HG02943 (cell line): ENCODE measurements around the gene SOST.
"Not testable (repeated sequence)": the region's sequence is repeated elsewhere in the genome, so short reads cannot be mapped to it uniquely, and the experiment has no call there.

Source experiments
- ATAC-seq: cut with Tn5 transposase; IDR thresholded peaks from one replicate; pipeline ENCODE4 v1.9.1; 2021; ENCODE audit warnings: mild to moderate bottlenecking, low read depth, moderate library complexity; ENCODE audit not compliant: unreplicated experiment

Gene SOST

DNA sequence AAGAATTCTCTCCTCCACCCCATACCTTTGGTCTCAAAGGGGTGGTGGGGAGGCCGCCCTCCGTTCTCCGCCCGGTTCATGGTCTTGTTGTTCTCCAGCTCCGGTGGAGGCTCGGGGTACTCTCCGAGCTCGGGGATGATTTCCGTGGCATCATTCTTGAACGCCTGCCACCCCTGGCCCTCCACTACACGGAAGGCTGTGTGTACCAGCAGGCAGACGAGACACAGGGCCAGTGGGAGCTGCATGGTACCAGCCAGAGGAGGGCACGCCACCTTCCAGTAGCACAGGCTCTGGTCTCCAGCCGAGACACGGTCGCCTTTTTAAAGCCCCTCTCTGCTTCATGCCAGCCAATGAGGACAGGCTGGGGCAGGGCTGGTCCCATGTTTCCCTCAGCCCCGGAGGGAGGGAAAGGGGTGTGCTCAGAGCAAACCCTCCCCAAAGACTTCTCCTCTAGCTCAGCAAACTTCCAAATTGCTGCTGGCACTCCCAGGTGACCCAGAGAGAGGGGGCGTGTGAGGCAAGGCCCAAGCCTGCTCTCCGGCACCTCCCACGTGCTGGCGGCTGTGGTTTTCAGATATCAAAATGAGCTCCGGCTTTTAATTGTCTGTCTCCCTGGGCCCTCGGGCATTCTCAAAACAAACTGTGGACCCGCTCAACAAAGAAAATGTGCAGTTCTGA is at the start of gene SOST:
Gene SOST, minus strand, starts transcription at position 295 of the 678 bp plus-strand sequence. Its CDS starts 50 bp downstream, at position 245.
- no peak for ATAC-seq

DNA sequence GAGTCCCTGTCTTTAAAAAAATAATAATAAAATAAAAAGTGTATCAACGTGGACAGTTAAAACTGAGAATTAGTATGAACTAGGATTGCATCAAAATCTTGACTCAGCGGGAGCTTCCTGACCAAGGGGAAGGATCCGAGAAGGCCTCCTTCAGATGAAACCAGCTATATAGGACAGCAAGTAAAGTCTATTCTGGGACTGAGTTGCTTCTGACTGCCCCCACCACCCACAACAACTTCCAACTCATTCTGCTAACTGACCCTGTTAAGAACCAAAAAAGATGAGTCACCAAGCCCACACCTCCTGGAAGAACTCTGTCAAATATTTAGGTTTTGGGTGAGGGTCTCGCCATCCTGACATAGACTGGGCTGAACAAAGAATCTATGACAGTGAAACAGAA is 49.5 kb upstream of the SOST start:
- ATAC-seq = no peak

DNA sequence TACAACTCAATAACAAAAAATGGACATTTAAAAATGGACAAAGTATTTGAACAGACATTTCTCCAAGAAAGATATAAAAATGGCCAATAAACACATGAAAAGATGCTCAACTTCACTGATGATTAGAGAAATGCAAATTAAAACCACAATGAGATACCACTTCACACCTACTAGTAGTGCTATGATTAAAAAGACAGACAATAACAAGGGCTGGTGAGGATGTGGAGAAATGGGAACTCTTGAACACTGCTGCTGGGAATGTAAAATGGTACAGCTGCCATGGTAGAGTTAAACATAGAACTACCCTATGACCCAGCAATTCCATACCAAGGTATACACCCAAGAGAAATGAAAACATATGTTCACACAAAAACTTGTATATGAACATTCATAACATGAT is 46.5 kb upstream of the SOST start:
- ATAC-seq = no peak

DNA sequence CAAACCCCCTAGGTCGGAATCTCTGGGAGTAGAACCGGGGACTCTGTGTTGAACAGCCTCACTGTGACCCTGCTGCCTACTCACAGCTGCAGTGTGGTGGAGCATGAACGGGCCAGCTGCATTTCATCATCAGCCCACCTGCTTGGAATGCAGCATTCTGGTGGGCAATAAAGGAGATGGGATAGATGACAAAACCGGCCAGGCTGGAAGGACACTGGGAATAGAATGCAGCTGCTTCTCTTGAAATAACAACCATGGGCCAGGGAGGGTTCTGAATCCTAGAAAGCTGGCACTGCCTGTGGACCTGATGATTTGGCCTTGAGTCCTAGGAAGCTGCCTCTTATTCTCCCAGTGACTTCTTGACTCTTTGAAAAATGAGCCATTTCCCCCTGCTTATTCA is 45.2 kb upstream of the SOST start:
- no peak for ATAC-seq

DNA sequence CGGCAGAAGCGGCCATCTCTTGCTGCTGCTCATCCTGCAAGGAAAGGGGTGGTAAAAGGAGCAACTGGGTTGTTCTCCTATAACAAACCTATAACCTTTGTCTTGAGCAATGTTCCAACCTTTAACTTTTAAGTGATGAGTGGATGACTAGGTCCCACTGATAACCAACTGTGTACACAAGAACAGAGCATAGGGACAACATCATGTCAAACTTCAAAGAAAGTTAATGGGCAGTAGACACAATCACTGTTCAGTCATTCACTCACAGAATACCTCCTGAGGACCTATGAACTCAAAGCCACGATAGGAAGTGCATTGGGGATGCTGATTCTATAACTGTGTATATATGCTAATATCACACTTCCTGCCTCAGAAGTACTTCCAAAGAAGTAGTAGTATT is 43.3 kb upstream of the SOST start:
- no peak for ATAC-seq

DNA sequence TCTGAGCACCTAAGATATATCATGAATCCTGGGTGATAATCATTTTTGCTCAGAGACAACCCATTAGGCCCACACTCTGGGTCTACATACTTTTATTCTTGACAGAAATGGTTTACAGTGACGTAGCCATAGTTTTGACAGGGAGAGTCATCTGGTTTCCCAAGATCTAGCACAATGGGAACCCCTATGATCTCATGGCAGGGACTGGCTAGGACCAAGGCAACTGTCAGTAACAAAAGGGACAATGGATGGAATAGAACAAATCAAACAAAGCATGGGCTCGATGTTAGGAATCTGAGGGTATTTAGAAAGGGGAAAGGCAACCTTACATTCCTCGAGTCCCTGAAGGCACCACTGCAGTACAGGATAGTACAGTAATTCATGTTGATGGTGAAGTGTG is 42.1 kb upstream of the SOST start:
- no peak for ATAC-seq

DNA sequence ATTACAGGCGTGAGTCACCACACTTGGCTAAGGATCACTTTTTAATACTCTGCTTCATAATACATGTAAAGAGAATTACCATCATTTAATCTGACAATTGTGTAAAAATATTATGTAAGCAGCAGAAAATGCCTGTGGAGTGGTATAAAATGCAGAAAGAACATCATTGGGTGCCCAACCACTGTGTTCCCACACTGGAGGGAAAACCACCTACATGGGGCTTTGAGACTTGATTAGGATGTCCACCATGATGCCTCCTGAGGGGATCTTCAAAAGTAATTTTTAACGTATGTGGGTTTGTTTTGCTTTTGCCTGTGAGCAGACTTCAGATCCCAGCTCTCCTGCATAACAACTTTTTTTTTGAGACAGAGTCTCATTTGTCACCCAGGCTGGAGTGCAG is 40.5 kb upstream of the SOST start:
- ATAC-seq = no peak

DNA sequence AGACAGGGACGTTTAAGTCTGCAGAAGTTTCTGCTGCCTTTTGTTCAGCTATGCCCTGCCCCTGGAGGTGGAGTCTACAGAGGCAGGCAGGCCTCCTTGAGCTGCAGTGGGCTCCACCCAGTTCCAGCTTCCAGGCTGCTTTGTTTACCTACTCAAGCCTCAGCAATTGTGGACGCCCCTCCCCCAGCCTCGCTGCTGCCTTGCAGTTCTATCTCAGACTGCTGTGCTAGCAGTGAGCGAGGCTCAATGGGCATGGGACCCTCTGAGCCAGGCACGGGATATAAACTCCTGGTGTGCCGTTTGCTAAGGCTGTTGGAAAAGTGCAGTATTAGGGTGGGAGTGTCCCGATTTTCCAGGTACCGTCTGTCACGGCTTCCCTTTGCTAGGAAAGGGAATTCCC is 39.4 kb upstream of the SOST start:
- not testable (repeated sequence) for ATAC-seq

DNA sequence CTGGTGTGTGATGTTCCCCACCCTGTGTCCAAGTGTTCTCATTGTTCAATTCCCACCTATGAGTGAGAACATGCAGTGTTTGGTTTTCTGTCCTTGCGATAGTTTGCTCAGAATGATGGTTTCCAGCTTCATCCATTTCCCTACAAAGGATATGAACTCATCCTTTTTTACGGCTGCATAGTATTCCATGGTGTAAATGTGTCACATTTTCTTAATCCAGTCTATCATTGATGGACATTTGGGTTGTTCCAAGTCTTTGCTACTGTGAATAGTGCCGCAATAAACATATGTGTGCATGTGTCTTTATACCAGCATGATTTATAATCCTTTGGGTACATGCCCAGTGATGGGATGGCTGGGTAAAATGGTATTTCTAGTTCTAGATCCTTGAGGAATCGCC is 34.1 kb upstream of the SOST start:
- ATAC-seq = not testable (repeated sequence)

DNA sequence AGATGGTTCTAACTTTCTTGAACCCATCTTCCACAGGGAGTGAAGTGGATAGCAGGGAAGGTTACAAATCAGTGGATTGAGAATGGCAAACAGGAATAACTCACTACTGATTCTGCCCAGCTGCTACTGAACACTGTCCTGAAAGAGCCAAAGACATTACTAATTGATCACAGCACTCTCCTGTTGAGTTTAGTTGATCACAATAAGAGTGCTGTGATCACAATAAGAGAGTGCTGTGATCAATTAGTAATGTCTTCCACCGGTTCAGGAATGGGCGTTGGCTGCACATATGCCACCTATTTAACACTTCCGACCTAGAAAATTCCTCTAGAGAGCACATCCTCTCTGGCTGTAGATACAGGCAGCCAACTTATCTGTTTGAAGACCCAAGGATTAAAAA is 33.0 kb upstream of the SOST start:
- no peak for ATAC-seq

DNA sequence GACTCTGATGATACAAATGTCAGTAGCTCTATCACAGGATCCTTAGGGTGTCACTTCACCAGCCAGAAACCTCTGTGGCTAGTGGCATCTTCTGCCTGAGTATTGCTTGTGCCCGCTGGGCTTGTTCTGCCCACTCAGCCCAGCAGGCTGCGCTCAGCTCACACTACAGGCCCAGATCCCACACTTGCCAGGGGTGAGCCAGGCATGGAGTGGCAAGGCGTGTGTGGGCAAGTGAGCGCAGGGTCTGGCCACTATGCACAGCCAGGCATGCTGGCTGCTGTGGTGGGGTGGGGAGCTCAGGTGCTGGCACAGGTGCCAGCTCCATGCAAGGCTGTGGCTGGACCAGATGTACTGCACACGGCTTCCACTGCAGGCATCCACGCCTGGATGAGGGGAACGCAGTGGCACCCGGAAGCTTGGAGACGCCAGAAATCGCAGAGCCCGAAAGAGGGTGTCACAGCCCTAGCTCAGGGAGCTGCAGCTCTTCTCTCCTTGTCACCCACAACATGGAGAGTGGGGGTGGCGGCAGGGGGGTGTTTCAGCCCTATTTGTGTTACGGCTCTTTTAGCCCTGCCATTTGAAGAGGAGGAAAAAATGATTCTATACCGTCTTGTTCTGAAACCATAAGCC is 31.8 kb upstream of the SOST start:
- ATAC-seq = no peak

DNA sequence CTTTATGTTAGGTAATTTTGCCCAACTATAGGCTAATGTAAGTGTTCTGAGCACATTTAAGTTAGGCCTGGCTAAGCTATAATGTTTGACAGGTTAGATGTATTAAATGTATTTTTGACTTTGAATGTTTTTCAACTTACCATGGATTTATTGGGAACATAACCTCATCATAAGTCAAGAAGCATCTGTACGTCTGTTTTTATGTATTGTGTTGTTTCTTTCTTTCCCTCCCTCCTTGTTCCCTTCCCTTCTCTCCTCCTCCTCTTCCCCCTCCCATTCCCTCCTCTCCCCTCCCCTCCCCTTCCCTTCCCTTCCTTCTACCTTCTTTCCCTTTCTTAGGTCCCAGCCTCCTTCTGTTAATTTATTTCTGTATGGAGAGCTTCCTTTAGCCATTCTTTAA is 30.9 kb upstream of the SOST start:
- ATAC-seq = no peak

DNA sequence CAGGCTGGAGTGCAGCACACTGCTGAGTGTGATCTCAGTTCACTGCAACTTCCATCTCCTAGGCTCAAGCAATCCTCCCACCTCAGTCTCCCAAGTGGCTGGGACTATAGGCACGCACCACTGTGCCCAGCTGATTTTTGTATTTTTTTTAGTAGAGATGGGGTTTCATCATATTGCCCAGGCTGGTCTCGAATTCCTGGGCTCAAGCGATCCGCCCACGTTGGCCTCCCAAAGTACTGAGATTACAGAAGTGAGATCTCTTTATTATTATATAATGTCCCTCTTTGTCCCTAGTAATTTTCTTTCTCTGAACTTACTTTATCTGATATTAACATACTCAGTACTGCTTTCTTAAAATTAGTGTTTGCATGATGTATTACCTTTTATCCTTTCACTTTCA is 29.9 kb upstream of the SOST start:
- ATAC-seq = no peak

DNA sequence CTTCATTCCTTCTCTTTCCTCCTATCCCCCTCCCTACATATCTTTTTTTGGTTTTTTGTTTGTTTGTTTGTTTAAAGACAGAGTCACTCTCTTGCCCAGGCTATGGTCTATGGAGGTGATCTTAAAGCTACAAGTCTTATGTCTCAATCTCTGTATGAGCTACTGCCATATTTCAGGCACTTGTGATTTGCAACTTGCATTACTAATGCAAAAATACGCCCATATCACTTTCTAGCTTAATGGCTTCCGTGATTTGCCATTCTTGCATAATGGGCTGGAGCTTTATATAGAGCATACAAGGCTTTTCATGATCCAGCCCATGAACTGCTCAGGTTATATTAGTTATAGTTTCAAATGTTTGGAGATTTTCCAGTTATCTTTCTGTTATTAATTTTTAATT is 29.1 kb upstream of the SOST start:
- no peak for ATAC-seq

DNA sequence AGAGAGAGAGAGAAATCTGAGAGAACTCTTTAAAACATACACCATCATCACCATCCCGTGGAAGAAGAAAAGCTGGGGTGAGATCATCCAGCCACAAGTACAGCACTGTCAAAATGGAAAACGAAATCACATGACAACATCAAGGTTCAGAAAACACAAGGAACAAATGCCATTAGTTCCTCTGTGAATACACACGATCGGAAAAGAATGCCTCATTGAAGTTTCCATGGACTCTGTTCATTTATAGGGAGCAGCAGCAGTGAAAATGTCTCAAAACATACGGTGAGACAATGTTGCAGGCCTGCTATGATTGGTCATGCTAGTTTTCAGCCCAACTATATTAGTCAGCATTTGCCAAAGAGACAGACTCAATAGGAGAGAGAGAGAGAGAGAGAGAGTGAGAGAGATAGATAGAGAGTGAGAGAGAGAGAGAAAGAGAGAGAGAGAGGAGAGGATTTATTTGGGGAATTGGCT is 26.1 kb upstream of the SOST start:
- no peak for ATAC-seq

DNA sequence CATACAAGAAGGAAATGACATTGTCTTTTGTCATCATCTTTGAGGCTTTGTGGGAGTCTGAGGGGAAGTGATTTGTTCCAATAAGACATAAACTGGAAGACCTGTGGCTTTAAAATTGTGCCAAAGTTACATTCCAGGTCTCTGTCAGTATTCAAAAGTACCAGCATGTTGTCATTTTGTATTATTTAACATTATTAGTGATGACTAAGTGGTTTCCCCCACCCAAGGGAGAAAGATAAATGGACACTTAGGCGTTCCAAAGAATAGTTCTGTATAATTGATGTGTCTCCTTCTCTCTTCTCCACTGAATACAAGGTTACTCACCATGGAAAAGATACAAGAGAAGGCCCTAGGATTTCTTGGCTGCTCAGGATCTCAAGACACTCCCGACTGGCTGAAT is 25.5 kb upstream of the SOST start:
- no peak for ATAC-seq

DNA sequence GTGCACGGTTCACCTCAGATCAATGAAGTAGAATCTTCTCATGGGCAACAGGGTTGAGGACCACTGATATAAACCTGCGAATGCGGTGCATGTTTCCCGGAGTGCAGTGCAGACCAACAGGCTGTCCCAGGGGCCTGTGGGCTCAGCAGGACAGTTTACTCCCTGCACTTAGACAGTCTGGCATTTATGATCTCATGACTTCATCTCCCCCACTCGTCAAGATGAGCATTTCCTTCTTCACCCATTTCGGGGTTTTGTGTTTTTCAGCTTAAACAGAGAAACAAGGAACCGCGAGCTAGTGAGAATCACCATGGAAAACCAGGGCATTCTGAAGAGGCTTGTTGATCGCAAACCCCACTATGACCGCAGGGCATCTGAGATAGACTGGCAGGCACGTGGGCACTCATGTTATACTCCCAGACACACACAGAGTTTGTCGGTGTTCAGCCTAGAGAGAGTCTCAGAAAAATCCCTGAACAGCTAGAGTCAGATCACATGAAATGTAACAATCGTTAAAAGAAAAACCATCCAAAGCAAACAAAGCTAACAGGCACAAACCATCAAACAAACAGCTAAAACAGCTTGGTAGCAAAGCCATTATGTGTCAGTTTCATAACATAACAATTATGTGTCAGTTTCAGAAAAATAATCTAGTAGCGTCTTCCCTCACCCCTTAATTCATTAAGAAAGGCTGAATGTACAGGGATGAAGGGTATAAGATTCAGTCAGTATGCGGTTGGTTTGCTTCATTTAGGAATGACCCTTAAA is 24.5 kb upstream of the SOST start:
- no peak for ATAC-seq

DNA sequence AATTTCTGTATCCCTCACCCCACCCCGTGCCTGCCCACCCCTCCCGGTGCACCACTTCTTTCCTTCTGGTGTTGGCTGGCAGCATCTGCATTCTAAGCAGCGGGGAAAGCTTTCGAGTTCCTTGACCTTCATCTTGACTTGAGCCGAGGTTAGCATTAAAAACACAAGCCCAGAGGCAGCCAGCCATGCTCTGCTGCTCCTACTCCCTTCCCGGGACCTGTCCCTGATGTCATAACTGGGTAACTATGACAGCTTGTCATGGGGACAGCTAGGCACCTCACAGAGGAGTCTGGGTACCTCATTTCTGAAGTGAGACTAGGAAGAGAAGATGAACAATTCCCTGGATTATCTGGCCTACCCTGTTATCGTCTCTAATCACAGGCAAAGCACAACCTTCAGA is 21.5 kb upstream of the SOST start, which contains the start of gene CFAP97D1:
Gene CFAP97D1, plus strand, starts transcription at position 301 of the 400 bp plus-strand sequence. Its CDS starts 28 bp downstream, at position 329.
- no peak for ATAC-seq

DNA sequence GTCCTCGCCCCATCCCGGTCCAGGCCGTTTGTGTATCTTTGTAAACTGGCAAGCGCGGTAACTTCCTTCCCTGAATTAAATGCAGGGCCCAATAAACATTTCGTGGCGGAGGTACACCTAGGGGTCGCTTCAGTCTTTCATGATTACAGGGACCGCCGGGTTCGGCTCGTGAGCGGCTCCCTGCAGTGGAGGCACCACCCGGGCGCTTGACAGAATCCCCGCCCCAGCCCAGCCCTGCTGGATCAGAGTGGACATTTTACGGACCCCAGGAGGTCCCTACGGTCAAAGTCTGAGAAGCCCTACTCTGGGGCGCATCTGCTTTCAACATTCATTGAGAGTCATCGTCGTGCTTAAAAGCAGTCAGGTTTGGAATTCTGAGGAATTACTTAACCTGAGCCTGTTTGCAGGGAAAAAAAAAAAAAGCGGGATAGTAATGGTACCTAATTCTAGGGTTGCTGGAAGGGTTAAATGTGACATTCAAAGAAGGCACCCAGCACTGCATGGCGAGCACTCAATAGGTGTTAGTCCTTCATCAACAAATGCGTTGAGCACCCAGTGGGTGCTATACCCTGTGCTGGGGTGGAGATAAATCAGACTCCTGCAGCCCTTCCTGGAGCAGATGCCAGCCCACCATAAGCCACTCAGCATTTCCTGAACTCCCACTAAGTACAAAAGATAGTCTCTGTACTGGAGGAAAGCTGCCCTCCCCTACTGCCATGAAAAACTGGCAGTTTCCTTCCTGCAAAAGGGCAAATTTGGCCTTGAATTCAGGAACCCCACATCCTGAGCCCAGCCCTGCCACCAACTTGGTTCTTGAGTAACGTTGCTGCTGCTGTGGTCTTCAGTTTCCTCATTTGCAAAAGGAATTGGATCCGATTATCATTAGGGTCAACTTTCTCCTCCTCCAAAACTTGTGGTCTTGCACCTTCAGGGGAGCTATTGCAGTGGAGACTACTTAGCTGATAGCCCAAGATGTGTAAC is 20.8 kb upstream of the SOST start:
- no peak for ATAC-seq
